Ascending aorta (tissue), 2 donors: ENCODE results near the gene CLIC3. TPM values are rescaled to one million over a fixed set of nuclear protein-coding genes. Genes with fewer than 3 reads are reported as not detected.
"Not testable (repeated sequence)": the region's sequence is repeated elsewhere in the genome, so short reads cannot be mapped to it uniquely, and the experiment has no call there.

Experiments
- DNase-seq, 2 donors: peaks; one replicate each; pipeline ENCODE4 v3.0.0-alpha.2; 2019; ENCODE audit warnings: low spot score in 2 of 2
- H3K27ac ChIP-seq, 2 donors: fragments of 200-600 bp; sonication (generic); one replicate each; pipeline ENCODE4 v1.5.1; 2016 to 2017; ENCODE audit warnings: mild to moderate bottlenecking in 1 of 2
- H3K27me3 ChIP-seq: fragments of 200-600 bp; sonication (generic); one replicate; pipeline ENCODE4 v1.5.1; 2017
- H3K36me3 ChIP-seq, 2 donors: fragments of 200-600 bp; sonication (generic); one replicate each; pipeline ENCODE4 v1.5.1; 2016
- H3K4me1 ChIP-seq, 2 donors: fragments of 200-600 bp; sonication (generic); one replicate each; pipeline ENCODE4 v1.5.1; 2016 to 2017; ENCODE audit warnings: mild to moderate bottlenecking in 1 of 2
- H3K4me3 ChIP-seq, 2 donors: fragments of 200-600 bp; sonication (generic); one replicate each; pipeline ENCODE4 v1.5.1; 2016 to 2017; ENCODE audit warnings: mild to moderate bottlenecking in 1 of 2
- H3K9me3 ChIP-seq, 2 donors: fragments of 200-600 bp; sonication (generic); one replicate each; pipeline ENCODE4 v1.5.1; 2016
- CTCF ChIP-seq, 3 experiments: fragments of 200-600 bp in 2 of 3; fragments of 450-650 bp in 1 of 3; sonication (generic) in 2 of 3; IDR thresholded peaks; one replicate each; pipeline ENCODE4 v1.5.1; 2016 to 2019; ENCODE audit warnings: antibody characterized with exemption in 3 of 3, mild to moderate bottlenecking in 1 of 3, moderate library complexity in 1 of 3
- intact Hi-C: fragments of 100-400 bp; cut with DNase I; formaldehyde crosslinking; loops from one replicate; pipeline ENCODE4 v1.15.1; 2023
- total RNA-seq: library from RNA; depleted of rRNA; stranded (reverse); fragments of >200 nt; gene quantifications from one replicate; pipeline ENCODE4 v1.1.0, GENCODE V29; 2016

CLIC3 gene
- total RNA-seq, 1 donor from 2014 or later: 2.8 TPM

- no peaks in the 10 kb centered on the region for H3K9me3 ChIP-seq
- no peak for DNase-seq
- H3K4me1 ChIP-seq: peaks cover 4 to 9% of the 10 kb centered on the region in 2 donors
- no peaks in the 10 kb centered on the region for H3K27me3 ChIP-seq
- TF ChIP-seq CTCF (IDR thresholded peaks at IDR 0.05): no peak
- intact Hi-C loops: no loop called here
- peak overlapping the region in 1 of 2 donors; percentile 25 for H3K4me3 ChIP-seq
- peaks cover 3 to 6% of the 10 kb centered on the region in 2 donors for H3K36me3 ChIP-seq
- H3K27ac ChIP-seq: no peak overlapping the region
Observed at GRCh38 chr9:137034039-137034708, 37.8 kb upstream of the CLIC3 start.

GRCh38 chr9:137033481-137033880, 37.1 kb upstream of the CLIC3 start:
- H3K36me3 ChIP-seq, H3K9me3 ChIP-seq, H3K27me3 ChIP-seq, intact Hi-C loops, H3K27ac ChIP-seq, DNase-seq: not testable (repeated sequence)
- peaks cover 6 to 16% of the 10 kb centered on the region in 2 donors for H3K4me1 ChIP-seq
- peak overlapping the region in 1 of 2 donors; percentile 25 for H3K4me3 ChIP-seq

DNA sequence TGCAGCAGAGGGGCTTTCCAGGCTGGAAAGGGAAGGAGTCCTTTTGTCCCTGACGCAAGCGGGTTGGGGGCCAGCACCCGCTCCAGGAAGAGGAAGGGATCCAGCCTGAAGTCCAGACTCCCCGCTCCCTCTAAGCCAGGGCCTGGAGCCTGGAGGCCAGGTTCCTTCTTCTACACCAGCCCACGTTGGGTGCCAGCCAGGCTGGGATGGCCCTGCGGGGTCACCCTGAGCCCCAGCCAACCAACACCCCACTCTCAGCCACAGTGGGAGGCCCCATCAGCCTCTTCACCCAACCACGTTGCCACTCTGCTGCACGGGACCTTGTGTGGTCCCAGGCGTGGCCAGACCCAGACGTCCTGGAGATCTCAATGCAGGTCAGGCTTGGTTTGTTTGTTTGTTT, 36.5 kb upstream of the CLIC3 start:
- H3K27ac ChIP-seq: no peak overlapping the region
- H3K4me1 ChIP-seq: peaks cover 8 to 17% of the 10 kb centered on the region in 2 donors
- peak in 1 of 2 donors; percentile 75 for DNase-seq
- peak overlapping the region in 1 of 2 donors; percentile 25 for H3K4me3 ChIP-seq
- H3K36me3 ChIP-seq: no peaks in the 10 kb centered on the region
- intact Hi-C loops: no loop called here
- no peak for TF ChIP-seq CTCF (IDR thresholded peaks at IDR 0.05)
- H3K9me3 ChIP-seq: no peaks in the 10 kb centered on the region
- H3K27me3 ChIP-seq: no peaks in the 10 kb centered on the region

DNA sequence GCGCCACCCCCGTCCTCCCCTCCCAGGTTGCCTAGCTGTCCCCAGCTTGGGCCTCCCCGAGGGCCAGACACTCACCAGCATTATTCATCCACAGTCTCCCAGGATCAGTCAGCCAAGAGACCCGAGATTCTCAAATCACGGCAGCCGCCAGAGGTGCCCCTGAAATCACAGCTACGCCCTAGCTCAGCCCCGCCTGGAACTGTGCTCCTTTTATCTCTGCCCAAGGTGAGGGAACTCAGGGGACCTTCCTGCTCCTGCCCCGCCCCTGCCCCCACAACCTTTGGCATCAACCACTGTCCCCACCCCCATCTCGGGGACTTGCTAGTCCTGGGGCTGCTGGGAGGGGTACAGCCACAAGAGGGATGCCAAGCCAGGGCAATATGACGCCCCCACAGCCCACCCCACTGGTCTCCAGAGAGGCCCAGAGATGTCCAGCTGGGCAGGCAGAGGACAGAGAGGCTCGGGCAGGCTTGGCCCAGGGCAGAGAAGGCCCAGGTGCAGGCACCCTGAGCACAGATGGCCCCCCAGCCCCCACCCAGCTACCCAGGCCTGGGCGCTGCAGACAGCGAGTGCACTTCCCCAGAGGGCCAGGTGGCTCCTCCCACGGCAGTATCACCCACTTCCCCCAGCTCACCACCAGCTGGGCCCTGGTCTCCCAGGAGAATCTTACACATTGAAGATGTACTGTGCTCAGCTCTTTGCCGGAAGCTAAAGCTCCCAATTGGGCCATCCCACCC, 35.7 kb upstream of the CLIC3 start, which contains the start of gene FUT7:
TSS of gene FUT7 (minus strand) at position 185 of the 737 bp plus-strand sequence. CDS start at position 88, 97 bp downstream.
- no peaks in the 10 kb centered on the region for H3K36me3 ChIP-seq
- no peaks in the 10 kb centered on the region for H3K27me3 ChIP-seq
- H3K9me3 ChIP-seq: no peaks in the 10 kb centered on the region
- intact Hi-C loops: no loop called here
- H3K4me3 ChIP-seq: no peak within 1 kb of the TSS
- DNase-seq: no peak
- no peak for TF ChIP-seq CTCF (IDR thresholded peaks at IDR 0.05)
- H3K27ac ChIP-seq: no peak within 1 kb of the TSS
- peaks cover 13 to 22% of the 10 kb centered on the region in 2 donors for H3K4me1 ChIP-seq

GRCh38 chr9:137030538-137031527, 34.5 kb upstream of the CLIC3 start:
- TF ChIP-seq CTCF (IDR thresholded peaks at IDR 0.05): no peak
- Histone ChIP-seq H3K36me3 (no peaks in the 10 kb centered on the region), H3K4me3 (no peak overlapping the region), H3K4me1 (peaks cover 17 to 25% of the 10 kb centered on the region in 2 donors), H3K9me3 (no peaks in the 10 kb centered on the region), H3K27me3 (no peaks in the 10 kb centered on the region), H3K27ac (no peak overlapping the region)
- intact Hi-C loops: no loop called here
- DNase-seq: no peak
